IMR-90 (cell line): ENCODE measurements around the gene STPG1. TPM values are rescaled to one million over a fixed set of nuclear protein-coding genes. Genes with fewer than 3 reads are reported as not detected.

Experiments
- ATAC-seq: fragments of 200-7000 bp; cut with Tn5 transposase; 2 replicates; pipeline ENCODE4 v1.9.1; 2020; ENCODE audit warnings: low read depth, mild to moderate bottlenecking, moderate library complexity
- BruUV-seq: library from RNA; stranded (reverse); fragments of 400-500 nt; replicated peaks from 2 replicates; lab custom pipeline; 2021; lab: Mats Ljungman, UMichigan
- CTCF ChIA-PET: fragments of 300-600 bp; formaldehyde crosslinking; extraction: SDS; loops from one replicate; lab custom pipeline; 2021; ENCODE audit warnings: antibody characterized with exemption; lab: Yijun Ruan, JAX
- POLR2A ChIA-PET: fragments of 300-600 bp; sonication (Branson Sonifier 250); formaldehyde crosslinking; loops from one replicate; lab custom pipeline; 2022; ENCODE audit warnings: antibody characterized with exemption; ENCODE audit not compliant: unreplicated experiment; lab: Charles Lee
- DNase-seq: peaks from one replicate; pipeline ENCODE4 v3.0.0; 2013
- H2AFZ ChIP-seq: replicated peaks from 2 replicates; pipeline ENCODE3; 2013; ENCODE audit warnings: low read length, mild to moderate bottlenecking; ENCODE audit not compliant: poor library complexity
- H2AK5ac ChIP-seq: 2 replicates; pipeline ENCODE4 v1.6.1; 2013; ENCODE audit warnings: low read depth, low read length, inconsistent platforms
- H2AK9ac ChIP-seq: replicated peaks from 2 replicates; pipeline ENCODE3; 2013; ENCODE audit warnings: mild to moderate bottlenecking, low read depth, low read length, moderate library complexity; ENCODE audit not compliant: poor library complexity
- H2BK120ac ChIP-seq: 2 replicates; pipeline ENCODE4 v1.6.1; 2013; ENCODE audit warnings: low read depth, low read length, inconsistent platforms
- H2BK15ac ChIP-seq: 3 replicates; pipeline ENCODE4 v1.6.1; 2013; ENCODE audit warnings: low read depth, low read length, inconsistent platforms
- H2BK20ac ChIP-seq: 2 replicates; pipeline ENCODE4 v1.6.1; 2013; ENCODE audit warnings: low read depth, mild to moderate bottlenecking, inconsistent platforms, low read length, moderate library complexity
- H2BK5ac ChIP-seq: 2 replicates; pipeline ENCODE4 v1.6.1; 2013; ENCODE audit warnings: mild to moderate bottlenecking, low read depth, low read length, inconsistent platforms; ENCODE audit not compliant: poor library complexity, severe bottlenecking
- H3K14ac ChIP-seq: replicated peaks from 2 replicates; pipeline ENCODE4 v1.6.1; 2013; ENCODE audit warnings: low read depth, low read length, inconsistent platforms
- H3K18ac ChIP-seq: 2 replicates; pipeline ENCODE4 v1.6.1; 2013; ENCODE audit warnings: low read depth, low read length, control low read depth
- H3K23ac ChIP-seq: 2 replicates; pipeline ENCODE4 v1.6.1; 2013; ENCODE audit warnings: low read depth, low read length, inconsistent platforms
- H3K27ac ChIP-seq: 2 replicates; pipeline ENCODE4 v1.5.1; 2013; ENCODE audit warnings: mild to moderate bottlenecking, control low read depth, low read length; ENCODE audit not compliant: insufficient read depth
- H3K27me3 ChIP-seq: 2 replicates; pipeline ENCODE4 v1.6.1; 2013; ENCODE audit warnings: low read length; ENCODE audit not compliant: control insufficient read depth, insufficient read depth
- H3K36me3 ChIP-seq: 2 replicates; pipeline ENCODE4 v1.6.1; 2013; ENCODE audit warnings: low read length, mixed read lengths; ENCODE audit not compliant: control insufficient read depth, insufficient read depth
- H3K4ac ChIP-seq: 2 replicates; pipeline ENCODE4 v1.6.1; 2013; ENCODE audit warnings: low read depth, low read length, inconsistent platforms
- H3K4me1 ChIP-seq: 2 replicates; pipeline ENCODE4 v1.6.1; 2013; ENCODE audit warnings: low read length, mixed read lengths; ENCODE audit not compliant: control insufficient read depth, insufficient read depth
- H3K4me2 ChIP-seq: 2 replicates; pipeline ENCODE4 v1.6.1; 2013; ENCODE audit warnings: low read depth, mild to moderate bottlenecking, control low read depth, low read length, moderate library complexity
- H3K4me3 ChIP-seq: 2 replicates; pipeline ENCODE4 v1.5.1; 2013; ENCODE audit warnings: low read depth, mild to moderate bottlenecking, control low read depth, low read length, moderate library complexity; ENCODE audit not compliant: insufficient read depth
- H3K56ac ChIP-seq: 2 replicates; pipeline ENCODE4 v1.6.1; 2013; ENCODE audit warnings: low read length, inconsistent platforms; ENCODE audit not compliant: insufficient read depth; ENCODE audit errors: extremely low read depth
- H3K79me1 ChIP-seq, 2 experiments: 2 replicates each; pipeline ENCODE4 v1.6.1; 2013; ENCODE audit warnings: low read length in 2 of 2, inconsistent platforms in 1 of 2, low read depth in 1 of 2
- H3K9ac ChIP-seq: 2 replicates; pipeline ENCODE4 v1.6.1; 2013; ENCODE audit warnings: low read depth, low read length, control low read depth
- H3K9me1 ChIP-seq: 2 replicates; pipeline ENCODE4 v1.6.1; 2013; ENCODE audit warnings: low read length, inconsistent platforms; ENCODE audit not compliant: insufficient read depth
- H3K9me3 ChIP-seq: 2 replicates; pipeline ENCODE4 v1.6.1; 2013; ENCODE audit warnings: low read length; ENCODE audit not compliant: control insufficient read depth, insufficient read depth
- H4K20me1 ChIP-seq: 2 replicates; pipeline ENCODE4 v1.6.1; 2013; ENCODE audit warnings: low read length, inconsistent platforms; ENCODE audit not compliant: insufficient read depth
- H4K5ac ChIP-seq: 2 replicates; pipeline ENCODE4 v1.6.1; 2013; ENCODE audit warnings: mild to moderate bottlenecking, low read depth, low read length, control low read depth
- H4K8ac ChIP-seq, 2 experiments: 2 replicates each; pipeline ENCODE4 v1.6.1; 2013; ENCODE audit warnings: low read depth in 2 of 2, low read length in 2 of 2, control low read depth in 1 of 2, inconsistent platforms in 1 of 2
- H4K91ac ChIP-seq: 2 replicates; pipeline ENCODE4 v1.6.1; 2013; ENCODE audit warnings: low read depth, low read length, inconsistent platforms; ENCODE audit not compliant: insufficient read depth
- BHLHE40 ChIP-seq: fragments of 150-350 bp; IDR thresholded peaks from 2 replicates; pipeline ENCODE4 v1.6.1; 2016; ENCODE audit warnings: mild to moderate bottlenecking, low read depth, low read length
- CEBPB ChIP-seq: IDR thresholded peaks from 2 replicates; pipeline ENCODE4 v1.6.1; 2012; ENCODE audit warnings: low read depth, low read length, improper control_type of control experiment
- CHD1 ChIP-seq: IDR thresholded peaks from 2 replicates; pipeline ENCODE4 v1.6.1; 2012; ENCODE audit warnings: low read depth, low read length, improper control_type of control experiment
- CTCF ChIP-seq: conservative IDR thresholded peaks from 2 replicates; pipeline ENCODE4 v1.5.1; 2012; ENCODE audit warnings: mild to moderate bottlenecking, low read depth, low read length, improper control_type of control experiment
- ELK1 ChIP-seq: fragments of 150-350 bp; IDR thresholded peaks from 2 replicates; pipeline ENCODE4 v1.6.1; 2016; ENCODE audit warnings: low read depth, mild to moderate bottlenecking, low read length, moderate library complexity, borderline replicate concordance
- FOS ChIP-seq: fragments of 150-350 bp; IDR thresholded peaks from 2 replicates; pipeline ENCODE4 v1.6.1; 2016; ENCODE audit warnings: low read depth, low read length
- MAFK ChIP-seq: IDR thresholded peaks from 2 replicates; pipeline ENCODE4 v1.6.1; 2012; ENCODE audit warnings: low read depth, low read length, improper control_type of control experiment
- MAZ ChIP-seq: IDR thresholded peaks from 2 replicates; pipeline ENCODE4 v1.6.1; 2012; ENCODE audit warnings: low read depth, mild to moderate bottlenecking, low read length, improper control_type of control experiment, moderate library complexity, borderline replicate concordance
- MXI1 ChIP-seq: IDR thresholded peaks from 2 replicates; pipeline ENCODE4 v1.6.1; 2012; ENCODE audit warnings: low read depth, mild to moderate bottlenecking, low read length, moderate library complexity, borderline replicate concordance
- NFE2L2 ChIP-seq: fragments of 150-350 bp; IDR thresholded peaks from 2 replicates; pipeline ENCODE4 v1.6.1; 2016; ENCODE audit warnings: low read depth, mild to moderate bottlenecking, low read length
- POLR2A ChIP-seq: IDR thresholded peaks from 2 replicates; pipeline ENCODE4 v1.6.1; 2012; ENCODE audit warnings: mild to moderate bottlenecking, low read depth, low read length
- RAD21 ChIP-seq: IDR thresholded peaks from 2 replicates; pipeline ENCODE4 v1.6.1; 2012; ENCODE audit warnings: low read length, improper control_type of control experiment
- RCOR1 ChIP-seq: IDR thresholded peaks from 2 replicates; pipeline ENCODE4 v1.6.1; 2012; ENCODE audit warnings: mild to moderate bottlenecking, low read length, improper control_type of control experiment; ENCODE audit not compliant: insufficient replicate concordance
- RFX5 ChIP-seq: IDR thresholded peaks from 2 replicates; pipeline ENCODE4 v1.8.0; 2012; ENCODE audit warnings: low read depth, mild to moderate bottlenecking, low read length, moderate library complexity
- SMC3 ChIP-seq: fragments of 150-350 bp; IDR thresholded peaks from 2 replicates; pipeline ENCODE4 v1.6.1; 2016; ENCODE audit warnings: low read depth, mild to moderate bottlenecking, antibody characterized with exemption, low read length, moderate library complexity
- USF2 ChIP-seq: fragments of 150-350 bp; IDR thresholded peaks from 2 replicates; pipeline ENCODE4 v1.6.1; 2017; ENCODE audit warnings: mild to moderate bottlenecking, antibody characterized with exemption, low read length, low read depth
- WGBS, 2 experiments: methylation state at CpG; one replicate each; pipeline versions ENCODE4 v1.1.5 to v1.1.7; 2013; ENCODE audit warnings: missing lambda C conversion rate in 2 of 2; ENCODE audit not compliant: insufficient read length in 1 of 2; ENCODE audit errors: extremely low coverage in 2 of 2; 5-methylcytosine and 5-hydroxymethylcytosine counted together
- dilution Hi-C: fragments of 300-500 bp; cut with HindIII; formaldehyde crosslinking; loops from one replicate; pipeline ENCODE4 v1.14.3; 2018; ENCODE audit warnings: low sequenced_read_pairs; ENCODE audit not compliant: unreplicated experiment
- in situ Hi-C: fragments of 300-500 bp; cut with MboI; formaldehyde crosslinking; loops from 3 replicates; pipeline ENCODE4 v1.14.3; 2019; ENCODE audit warnings: low sequenced_read_pairs, inconsistent platforms, mixed read lengths
- intact Hi-C: fragments of 100-400 bp; cut with micrococcal nuclease; formaldehyde crosslinking; loops from 2 replicates; pipeline ENCODE4 v1.10.0; 2022
- polyA plus RNA-seq, 3 experiments: library from polyadenylated mRNA; depleted of rRNA; stranded (reverse); fragments of >200 nt; gene quantifications; 2 replicates each; pipeline ENCODE4 v1.2.3, GENCODE V29; 2012; ENCODE audit warnings: low replicate concordance in 1 of 3
- total RNA-seq: library from RNA; depleted of rRNA; stranded (reverse); fragments of >200 nt; gene quantifications from 2 replicates; pipeline ENCODE4 v1.2.3, GENCODE V29; 2012

STPG1 gene
- total and polyA plus RNA-seq, 2 of the 4 experiments (the other 2 are of a cell fraction) = 3.0 to 6.5 TPM

GRCh38 chr1:24435782-24436365, 22.3 kb upstream of the STPG1 start:
- Histone ChIP-seq H2BK20ac (no peak overlapping the region), H3K9me3 (no peaks in the 10 kb centered on the region), H4K20me1 (no peaks in the 10 kb centered on the region; the same call in 1 of the 2 replicates), H4K8ac (no peak overlapping the region), H3K14ac (no peak overlapping the region), H2BK120ac (no peak overlapping the region), H4K5ac (no peak overlapping the region), H3K27ac (no peak overlapping the region), H3K4ac (no peak overlapping the region), H4K91ac (no peak overlapping the region), H3K9ac (no peak overlapping the region), H3K23ac (no peak overlapping the region), H3K9me1 (peaks cover 8% of the 10 kb centered on the region), H2AFZ (no peak overlapping the region), H2AK9ac (no peak overlapping the region), H3K4me3 (no peak overlapping the region), H3K4me1 (peaks cover 5% of the 10 kb centered on the region; the same call in 1 of the 2 replicates), H2BK15ac (no peak overlapping the region), H3K79me1 (peaks cover 13 to 33% of the 10 kb centered on the region in 2 experiments; a peak in 3 of 4 replicates), H3K4me2 (no peak overlapping the region), H3K36me3 (peaks cover 4% of the 10 kb centered on the region), H2AK5ac (no peak overlapping the region), H3K56ac (no peak overlapping the region), H3K18ac (no peak overlapping the region), H3K27me3 (no peaks in the 10 kb centered on the region), H2BK5ac (no peak overlapping the region)
- BruUV-seq = no TSS peak
- ATAC-seq = no peak
- dilution Hi-C loops = no loop called here
- no peak for DNase-seq
- intact Hi-C loops = no loop called here
- POLR2A ChIA-PET = no interaction called here
- CTCF ChIA-PET = interaction anchor here (0.7 kb wide), 1 partner anchor 16 kb away, joined by 6 read pairs; no protein-coding TSS in a partner anchor
- TF ChIP-seq RFX5 (no peak), FOS (no peak), MAZ (no peak), SMC3 (no peak), CEBPB (no peak), POLR2A (no peak), NFE2L2 (no peak), RCOR1 (no peak), MAFK (no peak), CHD1 (no peak), BHLHE40 (no peak), USF2 (no peak), CTCF (no peak), MXI1 (no peak), ELK1 (no peak), RAD21 (no peak)
- WGBS, 2 experiments = 97% methylated on average over 5 of the region's 8 CpGs; no CpG with 5 or more reads in 1 of the 2 experiments
- in situ Hi-C loops = no loop called here
